GM23338 (cell line): Measurements from ENCODE around the gene ACP5.

ENCODE experiments used
- CREB1 ChIP-seq: fragments of 250-450 bp; sonication (Bioruptor Pico); IDR thresholded peaks from 2 replicates; pipeline ENCODE4 v1.5.0; 2020; ENCODE audit warnings: low read depth, mild to moderate bottlenecking, moderate library complexity
- TF ChIP-seq, protein P1 (sequence below), 2 experiments: fragments of 200-600 bp in 1 of 2; sonication (generic) in 1 of 2; conservative IDR thresholded peaks; 2 replicates each; pipeline versions ENCODE4 v1.5.1 to v1.6.1; 2016 to 2017; ENCODE audit warnings: antibody characterized with exemption in 2 of 2, low read depth in 2 of 2, mild to moderate bottlenecking in 2 of 2, moderate library complexity in 1 of 2

DNA sequence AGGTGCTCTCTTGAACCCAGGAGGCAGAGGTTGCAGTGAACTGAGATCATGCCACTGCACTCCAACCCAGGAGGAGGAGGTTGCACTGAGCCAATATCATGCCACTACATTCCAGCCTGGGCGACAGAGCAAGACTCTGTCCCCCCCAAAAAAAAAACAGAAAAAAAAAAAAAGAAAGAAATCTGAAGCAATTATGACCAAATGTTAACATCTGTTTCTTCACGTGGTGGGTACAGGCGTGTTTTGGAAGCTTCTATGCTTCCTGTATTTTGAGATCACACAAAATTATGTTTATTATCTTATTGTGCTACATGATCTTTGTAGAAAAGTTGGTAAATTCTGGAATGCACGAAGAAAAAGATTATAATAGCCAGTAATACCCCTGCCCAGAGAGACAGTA, 2.7 kb upstream of the ACP5 start:
- TF ChIP-seq, protein P1, sequence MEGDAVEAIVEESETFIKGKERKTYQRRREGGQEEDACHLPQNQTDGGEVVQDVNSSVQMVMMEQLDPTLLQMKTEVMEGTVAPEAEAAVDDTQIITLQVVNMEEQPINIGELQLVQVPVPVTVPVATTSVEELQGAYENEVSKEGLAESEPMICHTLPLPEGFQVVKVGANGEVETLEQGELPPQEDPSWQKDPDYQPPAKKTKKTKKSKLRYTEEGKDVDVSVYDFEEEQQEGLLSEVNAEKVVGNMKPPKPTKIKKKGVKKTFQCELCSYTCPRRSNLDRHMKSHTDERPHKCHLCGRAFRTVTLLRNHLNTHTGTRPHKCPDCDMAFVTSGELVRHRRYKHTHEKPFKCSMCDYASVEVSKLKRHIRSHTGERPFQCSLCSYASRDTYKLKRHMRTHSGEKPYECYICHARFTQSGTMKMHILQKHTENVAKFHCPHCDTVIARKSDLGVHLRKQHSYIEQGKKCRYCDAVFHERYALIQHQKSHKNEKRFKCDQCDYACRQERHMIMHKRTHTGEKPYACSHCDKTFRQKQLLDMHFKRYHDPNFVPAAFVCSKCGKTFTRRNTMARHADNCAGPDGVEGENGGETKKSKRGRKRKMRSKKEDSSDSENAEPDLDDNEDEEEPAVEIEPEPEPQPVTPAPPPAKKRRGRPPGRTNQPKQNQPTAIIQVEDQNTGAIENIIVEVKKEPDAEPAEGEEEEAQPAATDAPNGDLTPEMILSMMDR (conservative IDR thresholded peaks at IDR 0.05; ENCODE audit: low read depth in 2 of 2) = no peak
- TF ChIP-seq CREB1 = no peak
